ENCODE results near the gene CASP7.
A peak's percentile ranks its signal among the peaks of the same experiment; 100 is the strongest.

The CASP7 gene

GRCh38 chr10:113665806-113666354, 13.8 kb upstream of the CASP7 start:
- no peak for DNase-seq (ENCODE audit: low read depth in 2 of 2)

GRCh38 chr10:113666682-113667252, 12.9 kb upstream of the CASP7 start:
- no peak for DNase-seq (ENCODE audit: low read depth in 2 of 2)

DNA sequence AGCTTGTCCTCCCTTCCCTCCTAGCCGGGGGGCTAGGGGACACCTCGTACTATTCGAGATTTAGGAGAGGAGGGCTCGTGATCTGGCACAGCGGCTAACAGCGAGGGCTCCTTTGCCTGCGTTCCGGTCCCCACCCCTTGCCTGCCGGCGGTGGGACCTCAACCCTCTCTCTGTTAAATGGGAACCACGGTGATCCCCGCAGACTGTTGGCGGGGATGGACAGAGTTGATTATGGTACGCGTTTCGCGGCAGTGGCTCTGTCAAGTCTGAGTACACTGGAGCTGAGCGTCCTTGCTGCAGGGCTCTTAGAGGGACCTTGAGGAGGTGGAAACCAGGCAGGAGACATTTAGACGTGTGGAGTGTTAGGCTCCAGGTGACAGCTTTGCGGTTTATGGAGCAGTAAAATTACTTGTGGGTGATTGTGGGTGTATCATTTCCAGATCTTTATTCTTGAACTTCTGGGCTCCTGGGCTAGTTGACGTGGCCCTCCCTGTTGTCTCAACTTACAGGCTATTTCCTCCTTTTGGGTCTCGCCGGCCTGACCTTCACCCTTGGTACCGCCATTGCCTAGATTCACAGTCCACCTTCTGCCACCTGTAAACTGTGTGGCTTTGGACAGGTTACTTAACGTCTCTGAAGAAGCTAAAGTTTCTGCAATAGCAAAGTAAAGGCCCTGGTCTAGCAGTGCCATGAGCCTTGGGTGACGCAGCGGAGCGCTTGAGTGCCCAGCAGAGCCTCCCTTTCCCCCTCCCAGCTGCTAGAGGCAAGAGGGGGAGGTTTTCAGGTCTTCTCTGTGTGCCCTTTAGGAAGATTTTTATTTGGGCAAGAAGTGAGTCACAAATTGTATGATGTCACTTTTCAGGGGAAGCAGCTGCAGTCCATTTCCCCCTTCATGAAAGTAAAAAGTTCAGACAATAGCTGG, 739 bp downstream of the CASP7 start:
- peak in 1 of 2 donors; percentile 18 for DNase-seq (ENCODE audit: low read depth in 2 of 2)

- peak; percentile 21 to 33 for DNase-seq (ENCODE audit: low read depth in 2 of 2)
Measured at GRCh38 chr10:113681533-113682470, 2.1 kb downstream of the CASP7 start.

- no peak for DNase-seq (ENCODE audit: low read depth in 2 of 2)
Measured at GRCh38 chr10:113683300-113683699, 3.6 kb downstream of the CASP7 start.

- DNase-seq (ENCODE audit: low read depth in 2 of 2), result no peak
Measured at GRCh38 chr10:113686028-113686427, 6.3 kb downstream of the CASP7 start.

- DNase-seq (ENCODE audit: low read depth in 2 of 2), result no peak
Measured at GRCh38 chr10:113687037-113687436, 7.3 kb downstream of the CASP7 start.

DNA sequence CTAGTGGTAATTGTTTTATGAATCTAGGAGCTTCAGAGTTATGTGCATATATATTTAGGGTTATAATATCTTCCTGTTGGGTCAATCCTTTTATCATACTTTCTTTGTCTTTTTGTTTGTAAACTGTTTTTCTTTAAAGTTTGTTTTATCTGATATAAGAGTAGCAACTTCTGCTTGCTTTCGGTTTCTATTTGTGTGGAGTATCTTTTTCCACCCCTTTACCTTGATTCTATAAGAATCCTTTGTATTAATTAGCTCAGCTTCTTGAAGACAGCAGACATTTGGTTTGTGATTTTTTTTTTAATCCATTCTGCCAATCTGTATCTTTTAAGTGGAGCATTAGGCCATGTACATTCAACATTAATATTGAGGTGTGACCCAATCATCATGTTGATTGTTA, 9.3 kb downstream of the CASP7 start:
- no peak for DNase-seq (ENCODE audit: low read depth in 2 of 2)

- no peak for DNase-seq (ENCODE audit: low read depth in 2 of 2)
Measured at GRCh38 chr10:113689574-113689973, 9.9 kb downstream of the CASP7 start.

GRCh38 chr10:113690749-113691148, 11.0 kb downstream of the CASP7 start:
- DNase-seq (ENCODE audit: low read depth in 2 of 2), result no peak

GRCh38 chr10:113691381-113691780, 11.7 kb downstream of the CASP7 start:
- no peak for DNase-seq (ENCODE audit: low read depth in 2 of 2)

DNA sequence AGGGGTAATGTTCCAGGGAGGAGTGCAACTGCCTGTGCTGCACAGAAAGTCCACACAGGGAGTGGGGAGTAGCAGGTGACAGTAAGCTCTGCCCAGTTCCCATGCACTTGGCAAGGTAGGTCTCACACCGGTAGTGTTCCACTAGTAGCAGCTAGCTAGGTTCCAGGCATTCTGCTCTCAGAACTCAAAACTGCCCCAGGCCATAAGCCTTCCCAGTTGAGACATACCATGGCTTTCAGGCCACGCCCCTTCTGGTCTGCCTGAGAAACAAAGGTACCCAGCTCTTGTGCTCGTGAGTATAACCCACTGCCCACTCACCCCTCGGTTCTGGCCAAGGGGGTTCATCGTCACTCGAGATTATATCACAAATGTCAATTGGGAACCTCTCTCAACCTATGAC, 12.6 kb downstream of the CASP7 start:
- DNase-seq (ENCODE audit: low read depth in 2 of 2), result no peak

GRCh38 chr10:113693348-113693747, 13.6 kb downstream of the CASP7 start:
- DNase-seq (ENCODE audit: low read depth in 2 of 2), result no peak

- no peak for DNase-seq (ENCODE audit: low read depth in 2 of 2)
Measured at GRCh38 chr10:113695691-113696090, 16.0 kb downstream of the CASP7 start.

DNA sequence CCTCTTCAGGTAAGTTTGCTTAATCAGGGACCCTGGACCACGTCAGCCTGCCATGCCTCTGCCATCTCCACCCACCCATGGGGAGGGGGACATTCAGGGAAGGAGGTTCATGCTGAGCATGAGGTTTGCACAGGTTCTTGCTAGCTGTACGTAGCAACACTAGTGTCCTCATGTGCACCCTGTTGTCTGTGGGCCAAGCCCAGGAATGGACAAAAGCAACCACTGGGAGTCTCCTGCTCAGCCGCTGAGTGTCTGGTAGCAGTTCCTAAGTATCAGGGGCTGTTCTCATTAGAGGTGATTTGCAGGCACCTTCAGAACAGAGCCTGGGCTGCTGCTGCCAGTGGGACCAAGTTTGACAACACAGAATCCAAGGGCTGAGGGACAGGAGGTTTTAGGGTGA, 17.9 kb downstream of the CASP7 start:
- no peak for DNase-seq (ENCODE audit: low read depth in 2 of 2)

DNA sequence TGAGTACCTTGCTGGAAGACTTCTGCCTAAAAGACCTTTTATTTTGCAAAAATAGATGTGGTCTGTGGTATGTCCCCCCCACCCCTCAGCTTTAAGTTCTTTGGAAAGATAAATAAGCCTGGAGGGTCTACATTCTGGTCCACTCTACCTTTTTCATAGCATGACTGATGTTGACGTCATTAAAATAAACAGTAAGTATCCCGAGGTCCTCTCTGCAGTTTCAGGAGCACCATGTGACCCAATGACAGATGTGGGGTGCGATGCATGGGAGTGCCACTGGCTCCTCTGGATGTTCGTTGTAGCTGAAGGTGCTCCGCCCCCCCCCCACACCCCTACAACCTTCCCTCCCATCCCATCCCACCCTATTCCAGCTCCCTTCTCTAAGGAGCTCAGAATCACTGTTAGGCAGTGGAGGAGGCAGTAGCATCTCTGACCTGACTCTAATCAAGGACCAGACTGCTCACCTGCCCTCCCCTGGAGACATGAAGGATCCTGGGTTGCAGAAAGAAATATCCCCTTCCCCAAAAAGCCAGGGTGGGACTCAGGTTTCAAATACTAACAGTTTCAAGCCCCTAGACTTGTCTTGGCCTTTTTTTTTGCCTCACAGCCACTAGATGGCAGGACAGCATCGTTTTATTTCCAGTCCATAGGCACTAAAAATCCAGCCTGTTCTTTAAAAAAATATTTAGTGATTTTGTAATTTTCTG, 25.1 kb downstream of the CASP7 start:
- no peak for DNase-seq (ENCODE audit: low read depth in 2 of 2)

- DNase-seq (ENCODE audit: low read depth in 2 of 2), result no peak
Measured at GRCh38 chr10:113705344-113705652, 25.6 kb downstream of the CASP7 start.

- DNase-seq (ENCODE audit: low read depth in 2 of 2), result no peak
Measured at GRCh38 chr10:113706623-113707022, 26.9 kb downstream of the CASP7 start.

DNA sequence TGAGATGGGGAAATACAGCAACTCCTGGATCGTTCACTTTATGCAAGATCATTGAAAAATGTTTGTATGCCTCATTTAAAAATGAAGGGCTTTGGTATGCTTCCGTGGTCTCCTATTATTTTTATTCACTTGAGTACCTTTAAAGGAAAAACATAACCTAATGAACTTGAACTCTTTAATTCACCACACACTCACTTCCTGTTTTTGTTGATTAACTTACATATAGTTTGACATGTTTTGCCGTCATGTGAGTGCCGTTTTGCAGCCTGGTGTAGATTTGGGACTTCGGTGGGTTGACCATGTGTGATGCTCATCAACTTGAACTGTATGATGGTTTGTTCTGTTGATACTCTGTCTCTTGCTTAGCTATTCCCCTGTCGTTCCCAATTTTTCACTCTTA, 28.9 kb downstream of the CASP7 start:
- no peak for DNase-seq (ENCODE audit: low read depth in 2 of 2)

DNA sequence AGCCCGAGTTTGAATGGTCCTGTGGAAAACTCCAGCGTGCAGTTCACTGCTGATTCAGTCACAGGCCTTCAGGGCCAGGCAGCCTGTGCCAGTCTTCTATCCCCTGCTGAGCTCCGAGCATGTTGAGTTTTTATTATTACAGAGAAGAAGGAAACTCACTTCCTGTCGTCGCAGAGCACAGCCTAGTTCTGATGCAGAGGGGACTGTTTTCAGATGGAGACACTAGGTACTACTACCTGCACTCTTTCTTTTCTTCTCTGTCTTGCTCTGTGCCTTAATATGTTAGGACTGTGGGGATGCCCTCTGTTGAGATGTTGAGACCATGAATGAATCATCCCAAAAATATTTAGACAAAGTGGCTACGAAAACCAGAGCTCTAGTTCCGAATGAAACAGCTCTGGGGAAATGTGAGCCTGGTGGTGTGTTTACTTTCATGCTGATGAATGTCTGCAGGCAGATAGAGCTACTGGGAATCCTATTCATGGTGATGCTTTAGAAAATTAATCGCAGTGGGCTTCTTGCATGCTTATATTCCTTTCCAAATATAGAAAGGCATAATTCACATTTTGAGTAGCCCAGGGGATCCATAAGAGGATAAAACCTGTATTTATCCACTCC, 29.6 kb downstream of the CASP7 start:
- no peak for DNase-seq (ENCODE audit: low read depth in 2 of 2)

GRCh38 chr10:113711142-113711541, 31.4 kb downstream of the CASP7 start:
- DNase-seq (ENCODE audit: low read depth in 2 of 2), result no peak

Data from stimulated activated CD4-positive, alpha-beta T cell treated with anti-CD3 and anti-CD28 coated beads, Interleukin-15, amount 100 ng/mL, for 48 hours (primary cell).